H1 (cell line): Measurements from ENCODE around the gene TMPO. TPM values are rescaled to one million over a fixed set of nuclear protein-coding genes. Genes with fewer than 3 reads are reported as not detected.
A peak's percentile ranks its signal among the peaks of the same experiment; 100 is the strongest.

Experiments used
- POLR2A ChIP-seq, 2 experiments: IDR thresholded peaks; 1 replicate in 1 of 2; 2 replicates in 1 of 2; pipeline ENCODE4 v1.6.1; 2011; ENCODE audit warnings: low read depth in 2 of 2, low read length in 2 of 2, mild to moderate bottlenecking in 2 of 2; ENCODE audit errors: control extremely low read depth in 1 of 2
- POU5F1 ChIP-seq: IDR thresholded peaks from 2 replicates; pipeline ENCODE4 v1.6.1; 2011; ENCODE audit warnings: low read depth, mild to moderate bottlenecking, low read length, moderate library complexity
- TBP ChIP-seq: IDR thresholded peaks from 2 replicates; pipeline ENCODE4 v1.6.1; 2011; ENCODE audit warnings: low read depth, low read length, improper control_type of control experiment
- polyA plus RNA-seq, 7 experiments: library from polyadenylated mRNA; depleted of rRNA in 3 of 7; stranded (reverse) in 5 of 7; unstranded in 2 of 7; fragments of >200 nt in 5 of 7; fragments of 200-250 nt in 2 of 7; gene quantifications; 1 replicate in 5 of 7; 2 replicates in 1 of 7; 4 replicates in 1 of 7; pipeline versions ENCODE4 v1.2.1 to v1.2.3, GENCODE V29; 2011 to 2013; ENCODE audit warnings: missing spikeins in 2 of 7, mixed read lengths in 2 of 7
- total RNA-seq: library from RNA; stranded (reverse); fragmentation: NEBNext Ultra II Directional; extraction: Animal tissue kit (Norgen Biotek cat#: 25700); gene quantifications from 2 replicates; pipeline ENCODE4 v1.2.1, GENCODE V29; 2021

Gene TMPO
- total and polyA plus RNA-seq, 2 of the 8 experiments (the other 6 are each of a cell fraction or from before 2014, with no cell fraction given), result 43.9 to 195 TPM

DNA sequence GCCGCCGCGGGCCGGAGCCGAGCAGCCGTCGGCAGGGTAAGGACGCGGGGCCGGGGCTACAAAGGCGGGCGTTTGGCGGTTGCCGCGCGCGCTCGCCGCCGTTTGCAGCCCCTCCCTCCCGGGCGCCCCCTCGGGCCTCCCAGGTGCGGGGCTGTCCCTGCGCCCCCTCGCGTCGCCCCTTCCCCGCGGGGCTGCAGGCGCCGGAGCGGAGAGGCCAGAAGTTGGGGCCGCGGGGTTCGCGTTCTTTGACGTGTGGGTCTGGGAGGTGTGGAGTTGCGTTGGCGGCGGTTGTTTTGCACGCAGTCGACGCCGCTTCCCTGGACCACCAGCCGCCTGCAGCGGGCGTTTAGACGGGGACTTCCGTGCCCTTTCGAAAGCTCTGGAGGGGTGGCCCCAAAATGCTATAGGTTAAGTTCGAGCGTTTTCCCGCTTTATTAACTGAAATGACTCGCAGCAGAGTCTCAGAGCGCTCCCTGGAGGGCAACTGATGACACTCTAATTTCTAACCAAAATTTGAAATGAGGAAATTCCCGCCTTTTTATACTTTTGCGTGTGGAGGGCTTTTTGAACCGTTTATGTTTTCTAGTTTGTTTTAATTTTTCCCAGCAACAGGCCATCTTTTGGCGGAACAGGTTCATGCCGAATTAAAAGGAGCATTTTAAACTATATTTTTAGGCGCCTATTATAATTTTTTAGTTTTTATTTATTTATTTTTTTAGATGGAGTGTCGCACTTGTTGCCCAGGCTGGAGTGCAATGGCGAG is 902 bp downstream of the TMPO start (continued):
- TF ChIP-seq TBP (peak; percentile 59; the same call in 1 of the 2 replicates), POU5F1 (no peak), POLR2A (IDR thresholded peaks at IDR 0.05; ENCODE audit: control extremely low read depth in 1 of 2, low read depth in 2 of 2, low read length in 2 of 2) (peak in 1 of 2 experiments; percentile 70; a peak in 2 of 3 replicates)
